GM19099 (cell line): ENCODE results near the gene ATP9A.

Experiments
- POLR2A ChIP-seq: IDR thresholded peaks from 3 replicates; pipeline ENCODE4 v1.6.1; 2011; ENCODE audit warnings: low read depth; ENCODE audit not compliant: insufficient read length; ENCODE audit errors: extremely low read depth

ATP9A gene

DNA sequence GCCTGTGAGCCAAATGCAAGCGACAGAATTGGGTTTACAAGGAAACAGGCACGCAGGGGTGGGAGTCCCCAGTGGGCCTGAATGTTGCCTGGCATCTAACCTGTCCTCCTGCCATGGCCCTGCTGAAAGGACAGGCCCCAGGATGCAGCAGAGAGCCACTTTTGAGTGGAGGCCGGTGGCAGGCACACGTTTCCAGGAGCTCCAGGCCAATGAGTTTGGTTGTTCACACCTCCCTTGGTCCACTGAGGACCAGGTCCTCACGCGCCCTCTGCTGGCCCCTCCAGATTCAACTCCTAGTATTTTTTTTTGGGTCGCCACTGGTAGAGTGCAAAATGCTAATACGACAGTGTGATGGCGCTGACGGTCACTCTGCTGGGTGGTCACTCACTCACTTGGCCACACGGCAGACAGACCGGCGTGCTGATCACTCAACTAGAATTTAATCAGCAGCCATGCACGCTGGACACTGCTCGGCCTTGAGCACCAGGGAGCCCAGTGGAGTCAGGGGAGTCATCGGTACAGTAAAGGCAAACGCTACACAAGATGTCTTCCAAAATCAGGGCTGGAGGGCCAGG lies 143.9 kb downstream of the ATP9A start:
- TF ChIP-seq POLR2A, result no peak

DNA sequence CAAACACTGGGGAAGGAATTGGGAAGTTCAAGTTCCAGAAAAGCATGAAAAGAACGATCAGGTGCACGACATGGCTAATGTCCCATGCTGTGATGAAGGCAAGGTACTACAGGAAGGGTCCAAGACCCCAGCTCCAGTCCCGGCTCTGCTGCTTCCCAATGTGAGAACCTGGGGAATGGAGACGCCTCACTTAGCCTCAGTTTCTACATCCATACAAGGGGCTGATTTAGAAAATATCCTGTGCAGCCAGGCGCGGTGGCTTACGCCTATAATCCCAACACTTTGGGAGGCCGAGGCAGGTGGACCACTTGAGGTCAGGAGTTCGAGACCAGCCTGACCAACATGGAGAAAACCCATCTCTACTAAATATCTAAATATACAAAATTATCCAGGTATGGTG lies 144.9 kb downstream of the ATP9A start:
- no peak for TF ChIP-seq POLR2A

DNA sequence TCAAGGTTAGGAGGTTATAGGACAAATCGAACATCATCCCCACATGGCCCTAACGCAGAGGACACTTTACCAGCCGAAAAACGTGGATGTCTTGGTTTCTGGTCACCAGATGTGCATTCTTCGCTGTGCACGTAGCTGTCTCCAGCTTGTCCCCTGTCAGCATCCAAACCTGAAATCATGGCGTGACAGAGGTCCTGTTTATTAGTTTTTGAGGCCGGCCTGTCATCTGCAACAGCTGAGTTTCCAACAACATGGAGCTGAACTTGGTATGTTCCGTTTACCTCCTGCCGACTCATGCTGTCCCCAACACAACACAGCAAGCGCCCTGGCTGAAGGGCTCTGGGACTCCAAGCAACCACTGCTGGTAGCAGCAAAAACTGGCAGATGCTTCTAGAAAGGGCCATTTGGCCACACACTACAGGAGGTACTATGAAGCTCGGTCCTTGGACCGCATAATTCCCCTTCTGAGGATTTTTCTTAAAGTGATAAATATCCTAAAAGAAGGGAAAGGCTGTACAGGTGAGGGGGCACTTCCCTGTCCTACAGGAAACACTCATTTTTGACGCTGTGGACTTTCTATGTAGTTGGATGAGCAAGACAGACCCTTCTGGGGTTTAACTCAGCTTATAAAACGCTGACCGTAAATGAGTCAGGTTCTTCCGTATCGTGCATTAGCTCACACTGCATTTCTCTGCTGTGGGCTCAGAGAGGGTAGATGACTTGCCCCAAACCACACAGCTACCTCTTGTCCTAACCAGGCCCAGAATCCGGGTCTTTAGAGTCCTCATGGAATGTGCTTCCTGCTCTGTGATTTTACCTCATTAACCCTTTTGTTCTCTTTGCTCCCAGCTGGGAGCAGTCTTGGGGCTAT lies 146.0 kb downstream of the ATP9A start:
- no peak for TF ChIP-seq POLR2A

DNA sequence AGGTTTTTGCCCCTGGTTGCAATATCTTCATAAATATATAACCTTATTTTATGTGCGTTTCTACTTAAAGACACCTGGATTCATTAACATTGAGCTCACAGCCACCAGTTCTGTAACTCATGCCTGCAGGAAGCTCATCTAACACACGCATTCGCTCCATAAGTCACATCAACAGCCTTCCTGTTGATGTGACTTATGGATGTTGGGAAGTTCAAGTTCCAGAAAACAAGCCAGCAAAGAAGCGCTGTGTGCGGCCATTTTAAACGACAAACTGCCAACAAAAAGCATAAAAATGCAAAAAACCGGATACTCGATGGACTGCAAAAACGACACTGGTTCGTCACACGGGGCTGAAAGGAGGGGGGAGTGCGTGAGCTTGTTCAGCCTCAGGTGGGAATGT lies 147.8 kb downstream of the ATP9A start:
- no peak for TF ChIP-seq POLR2A

DNA sequence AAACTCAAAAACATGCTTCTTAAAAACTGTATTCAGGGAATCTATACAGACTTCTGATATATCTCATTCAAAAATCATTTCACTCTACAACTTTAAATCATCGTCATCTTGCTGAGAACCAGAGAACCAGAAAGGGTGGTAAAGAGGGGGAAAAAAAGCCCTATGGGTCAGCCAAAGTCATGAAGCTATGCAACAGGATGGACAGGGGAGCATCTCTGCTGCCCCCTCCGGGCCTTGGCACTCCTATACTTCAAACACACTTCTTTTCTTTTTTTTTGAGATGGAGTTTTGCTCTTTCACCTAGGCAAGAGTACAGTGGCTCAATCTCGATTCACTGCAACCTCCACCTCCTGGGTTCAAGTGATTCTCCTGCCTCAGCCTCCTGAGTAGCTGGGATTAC lies 152.1 kb downstream of the ATP9A start:
- TF ChIP-seq POLR2A, result no peak

DNA sequence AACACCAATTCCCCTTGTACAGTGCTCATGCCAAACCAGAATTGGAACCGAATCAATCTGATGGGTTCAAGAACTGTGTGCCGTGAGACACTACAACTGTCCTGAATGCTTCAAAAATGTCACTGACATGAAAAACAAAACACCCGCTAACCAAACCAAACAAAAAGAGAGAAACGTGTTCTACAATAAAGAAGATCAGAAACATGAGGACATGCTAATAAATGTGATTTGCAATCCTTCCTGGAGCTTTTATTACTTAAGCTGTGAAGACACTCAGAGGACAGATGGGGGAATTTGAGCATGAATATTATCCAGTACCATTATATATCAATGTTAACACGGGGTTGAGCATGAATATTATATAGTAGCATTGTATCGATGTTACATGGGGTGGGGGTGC lies 153.5 kb downstream of the ATP9A start:
- no peak for TF ChIP-seq POLR2A

DNA sequence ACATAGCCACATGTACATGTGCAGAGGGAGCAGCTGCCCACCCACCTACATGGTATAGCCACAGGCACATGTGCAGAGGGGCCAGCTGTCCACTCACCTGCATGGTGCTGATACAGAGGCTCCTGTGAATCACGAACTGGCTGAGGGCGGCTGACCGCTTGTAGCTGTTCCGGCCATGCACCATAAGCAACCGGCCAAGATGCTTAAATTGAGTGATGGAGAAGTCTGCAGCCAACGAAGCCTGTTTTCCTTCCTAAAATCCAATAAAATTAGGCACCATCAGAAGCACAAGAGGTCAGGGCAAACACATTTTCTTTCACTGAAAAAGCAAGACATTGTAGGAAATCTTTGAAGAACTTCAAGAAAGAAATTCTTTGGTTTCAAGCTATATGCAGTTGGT lies 154.6 kb downstream of the ATP9A start:
- no peak for TF ChIP-seq POLR2A

DNA sequence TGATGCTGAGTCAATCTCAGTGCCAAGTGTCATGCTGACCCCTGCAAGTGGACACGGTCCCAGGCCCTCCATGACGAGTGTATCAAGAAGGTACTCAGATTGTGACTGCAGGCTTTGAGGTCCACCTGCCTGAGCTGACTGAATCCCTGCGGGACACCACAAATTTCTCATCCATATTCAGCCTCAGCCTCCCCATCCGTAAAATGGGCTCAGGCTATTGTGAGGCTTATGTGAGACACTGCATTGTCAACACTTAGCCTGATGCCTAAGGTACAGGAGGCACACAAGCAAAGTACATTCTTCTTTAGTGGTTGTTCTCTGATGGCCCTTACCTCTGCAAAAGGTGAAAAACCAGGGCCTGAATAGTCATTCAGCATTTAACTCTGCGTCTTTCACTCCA lies 155.3 kb downstream of the ATP9A start:
- TF ChIP-seq POLR2A, result no peak

DNA sequence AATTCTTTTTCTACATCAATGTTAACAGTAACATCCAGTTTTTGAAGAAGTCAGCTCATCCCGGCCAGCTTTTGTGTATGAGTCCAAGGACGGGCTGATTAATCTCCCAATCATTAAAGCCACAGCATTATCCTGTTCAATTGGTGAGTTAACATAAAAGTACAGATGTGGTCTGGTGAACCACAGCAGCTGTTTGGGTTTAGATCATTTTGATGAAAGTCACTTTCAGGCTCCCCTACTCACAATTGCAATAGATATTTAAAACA lies 156.6 kb downstream of the ATP9A start:
- no peak for TF ChIP-seq POLR2A

DNA sequence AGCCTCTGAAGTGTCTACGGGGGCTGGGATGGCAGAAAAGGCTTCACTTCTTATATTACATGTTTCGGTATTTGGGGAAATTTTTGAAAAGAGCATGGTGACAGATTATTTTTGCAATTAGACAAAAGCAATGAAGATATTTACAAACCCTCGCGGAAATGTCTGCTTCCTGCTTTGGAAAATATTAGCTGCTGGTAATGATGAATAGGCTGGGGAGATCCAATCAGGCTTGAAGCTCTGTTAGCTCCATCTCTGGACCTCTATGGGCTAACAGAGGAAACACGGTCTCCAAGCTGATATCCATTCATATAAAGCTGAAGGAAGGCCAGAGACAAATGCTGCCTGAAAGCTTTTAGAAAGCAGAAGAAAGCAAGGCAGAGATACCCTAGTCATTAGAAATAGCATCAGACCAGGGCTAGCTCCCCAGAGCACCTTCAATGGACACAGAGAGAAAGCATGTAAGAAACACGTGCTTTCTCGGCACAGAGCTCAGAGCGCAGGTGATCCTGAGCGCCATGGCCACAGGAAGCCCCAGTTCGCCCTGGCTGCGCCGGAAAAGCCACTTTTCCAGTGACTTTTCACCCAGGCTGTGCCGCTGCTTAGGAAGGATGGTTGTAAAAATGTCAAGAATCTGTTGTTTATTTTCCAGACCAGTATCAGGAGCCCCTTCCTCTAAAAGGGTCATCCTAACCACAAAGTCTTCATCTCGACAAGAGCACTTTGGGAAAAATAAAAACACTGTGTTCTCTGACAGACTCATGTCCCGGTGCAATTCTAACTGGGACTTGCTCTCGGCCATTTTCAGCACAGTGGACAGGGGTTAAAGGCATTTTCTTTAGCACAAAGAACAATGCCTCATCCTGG lies 157.2 kb downstream of the ATP9A start:
- no peak for TF ChIP-seq POLR2A

DNA sequence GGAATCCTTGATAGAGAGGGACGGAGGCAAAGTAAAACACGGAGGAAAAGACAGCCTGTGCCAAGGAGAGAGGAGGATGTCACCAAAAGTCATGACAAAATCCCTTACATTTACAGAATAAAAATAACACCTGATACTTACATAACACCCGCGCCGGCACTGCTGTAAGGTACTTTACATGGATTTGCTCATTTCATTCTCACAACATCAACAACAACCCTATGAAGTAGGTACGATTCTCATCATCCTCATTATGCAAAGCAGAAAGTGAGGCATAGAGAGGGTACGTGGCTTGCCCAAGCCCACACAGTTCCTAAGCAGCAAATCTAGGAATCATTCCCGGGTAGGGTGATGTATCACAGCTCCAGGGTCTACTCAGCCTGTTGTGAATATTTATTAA lies 158.1 kb downstream of the ATP9A start:
- TF ChIP-seq POLR2A, result no peak

DNA sequence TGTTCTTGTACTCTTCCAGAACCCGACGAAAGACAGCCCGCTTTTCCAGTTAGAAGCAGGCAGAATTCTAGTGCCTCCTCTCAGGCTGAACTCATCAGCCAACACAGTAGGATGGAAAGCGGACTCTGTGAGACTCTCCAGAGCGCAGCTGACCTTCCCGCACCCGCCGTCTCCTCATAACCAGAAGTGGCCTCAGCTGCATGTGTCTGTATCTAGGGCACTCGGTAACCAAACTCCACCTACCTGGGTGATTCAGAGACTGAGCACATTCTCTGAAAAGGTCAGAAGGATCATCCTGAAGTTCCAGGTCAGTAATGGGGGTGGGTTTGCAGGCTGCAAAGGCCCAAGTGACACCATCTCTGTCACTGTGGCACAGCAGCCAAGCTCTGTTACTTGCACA lies 158.9 kb downstream of the ATP9A start:
- TF ChIP-seq POLR2A, result no peak

DNA sequence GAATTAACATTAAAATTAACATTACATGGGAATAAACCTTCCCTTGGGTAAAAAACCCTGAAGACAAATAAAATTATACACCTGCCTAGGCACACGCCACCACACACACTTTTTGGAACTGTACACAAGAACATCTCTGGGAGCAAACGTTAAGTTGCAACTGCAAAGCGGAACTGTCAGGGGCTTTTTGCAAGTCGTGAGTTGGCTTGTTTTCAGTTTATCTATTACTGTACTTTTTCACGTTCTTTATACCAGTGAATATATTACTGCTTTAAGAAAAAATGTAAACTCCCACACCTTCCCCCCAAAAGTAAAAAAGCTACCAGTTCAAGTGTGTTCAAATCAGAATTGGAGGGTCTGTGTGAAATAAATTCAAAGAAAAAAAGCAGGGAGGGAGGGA lies 160.1 kb downstream of the ATP9A start:
- no peak for TF ChIP-seq POLR2A

DNA sequence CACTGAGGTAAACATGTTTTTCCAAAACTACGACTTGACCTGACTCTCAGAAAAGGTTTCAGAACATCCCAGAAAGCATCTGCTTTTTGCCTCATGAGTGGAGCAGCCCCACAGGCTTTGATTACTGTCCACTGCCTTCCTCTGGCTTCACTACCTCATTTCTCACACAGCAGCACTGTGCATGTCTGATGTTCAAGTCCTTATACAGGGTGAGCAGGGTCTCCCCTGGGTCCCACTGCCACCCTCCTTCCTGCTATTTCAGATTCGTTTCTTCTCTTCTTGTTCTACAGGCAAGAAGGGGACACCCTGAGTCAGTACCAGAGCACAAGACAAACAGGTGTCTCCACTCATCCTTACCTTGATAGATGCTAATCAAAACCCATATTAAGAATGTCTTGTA lies 161.0 kb downstream of the ATP9A start:
- no peak for TF ChIP-seq POLR2A

DNA sequence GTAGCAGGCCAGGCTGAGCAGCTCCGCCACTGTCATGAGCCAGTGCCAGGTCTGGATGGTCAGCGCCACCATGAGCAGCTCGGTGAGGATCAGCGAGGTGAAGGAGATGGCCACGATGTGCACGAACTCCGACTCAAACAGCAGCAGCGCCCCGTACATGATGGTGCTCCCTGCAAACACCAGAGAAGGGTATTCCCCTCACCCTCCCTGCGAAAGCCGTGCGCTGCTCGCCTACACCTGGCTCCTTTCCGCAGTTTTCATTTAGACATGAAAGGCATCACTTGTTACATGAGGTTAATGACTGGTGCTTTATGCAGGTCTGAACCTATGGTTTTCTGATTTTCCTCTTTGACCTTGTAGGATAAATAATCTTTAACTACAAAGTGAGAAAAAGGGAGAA lies 163.3 kb downstream of the ATP9A start:
- TF ChIP-seq POLR2A, result no peak

DNA sequence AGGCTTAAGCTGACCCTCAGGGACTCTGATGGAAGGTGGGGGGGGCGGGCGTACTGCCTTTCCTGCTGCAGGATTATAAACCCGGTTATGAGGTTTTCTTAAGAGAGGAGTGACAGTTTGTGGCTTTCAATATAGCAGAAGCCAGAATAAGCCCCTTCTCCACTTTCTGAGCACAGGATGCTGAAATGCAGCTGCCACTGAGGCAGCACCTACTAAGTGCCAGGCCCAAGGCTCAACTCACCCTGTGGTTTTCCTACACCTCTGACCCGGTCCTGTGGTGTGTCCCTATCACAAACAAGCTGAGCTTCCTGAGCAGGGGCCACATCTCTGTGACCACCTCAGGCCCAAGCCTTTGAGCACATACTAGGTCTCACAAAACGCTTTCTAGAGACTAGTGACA lies 166.1 kb downstream of the ATP9A start:
- no peak for TF ChIP-seq POLR2A
